ENCODE results near the gene APMAP.
"Not testable (repeated sequence)": the region's sequence is repeated elsewhere in the genome, so short reads cannot be mapped to it uniquely, and the experiment has no call there.

Gene APMAP

DNA sequence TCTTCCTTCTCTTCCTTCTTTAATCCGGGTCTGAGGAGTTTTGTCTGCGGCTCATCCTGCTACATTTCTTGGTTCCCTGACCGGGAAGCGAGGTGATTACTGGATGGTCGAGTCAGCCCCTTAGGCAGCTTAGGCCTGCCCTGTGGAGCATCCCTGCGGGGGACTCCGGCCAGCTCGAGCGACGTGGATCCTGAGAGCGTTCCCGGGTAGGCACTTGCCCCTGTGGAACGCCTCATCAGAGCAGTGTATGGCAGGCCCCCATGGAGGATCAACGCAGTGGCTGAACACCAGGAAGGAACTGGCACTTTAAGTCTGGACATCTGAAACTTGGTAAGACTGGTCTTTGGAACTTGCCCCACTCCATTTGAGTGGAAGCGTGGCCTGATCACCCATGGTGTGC is 72.9 kb downstream of the APMAP start:
- H3K36me3 ChIP-seq, H4K20me1 ChIP-seq, H3K27me3 ChIP-seq, H3K4me3 ChIP-seq, H3K9me3 ChIP-seq, H3K9ac ChIP-seq, H3K27ac ChIP-seq: not testable (repeated sequence)
- H3K4me1 ChIP-seq = peaks cover 27% of the 10 kb centered on the region
- peak overlapping the region; percentile 61 for H3K4me2 ChIP-seq

DNA sequence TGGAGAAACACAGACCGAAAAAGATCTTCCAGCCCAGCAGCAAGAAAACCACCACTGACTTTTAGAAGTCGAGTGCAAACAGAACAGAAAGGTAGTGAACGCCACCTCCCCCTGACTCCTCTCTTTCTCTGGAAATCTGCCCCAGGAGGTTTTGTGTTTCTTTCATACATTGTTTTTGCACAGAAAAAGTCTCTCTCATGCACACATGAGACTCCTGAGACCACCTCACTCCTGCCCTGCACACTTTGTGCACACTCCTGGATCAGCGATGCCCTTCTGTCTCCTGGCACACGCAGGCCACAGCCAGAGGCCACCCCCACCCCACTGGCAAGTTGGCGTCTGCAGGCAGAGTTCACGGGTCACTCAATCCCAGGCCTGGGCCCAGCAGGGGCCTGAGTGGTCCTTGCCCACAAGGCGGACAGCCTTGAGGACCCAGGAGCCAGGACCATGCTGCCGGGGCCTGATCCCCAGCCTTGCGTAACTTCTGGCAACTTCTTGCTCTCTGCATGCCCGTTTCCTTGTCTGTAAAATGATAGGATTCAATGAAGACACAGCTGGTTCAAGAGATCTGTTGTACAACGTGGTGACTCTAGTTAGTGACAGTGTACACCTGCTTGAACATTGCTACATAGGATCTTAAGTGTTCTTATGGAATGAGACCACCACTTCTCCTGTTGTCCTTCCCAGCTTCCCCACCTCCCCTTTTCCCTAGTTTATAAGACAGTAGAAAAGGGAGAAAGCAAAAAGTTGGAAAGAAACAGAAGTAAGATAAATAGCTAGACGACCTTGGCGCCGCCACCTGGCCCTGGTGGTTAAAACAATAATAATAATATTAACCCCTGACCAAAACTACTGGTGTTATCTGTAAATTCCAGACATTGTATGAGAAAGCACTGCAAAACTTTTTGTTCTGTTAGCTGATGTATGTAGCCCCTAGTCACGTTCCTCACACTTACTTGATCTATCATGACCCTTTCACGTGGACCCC is 73.7 kb downstream of the APMAP start:
- Histone ChIP-seq H3K27ac (peak overlapping the region; percentile 36; the same call in 1 of the 2 replicates), H3K9me3 (no peaks in the 10 kb centered on the region), H3K27me3 (no peaks in the 10 kb centered on the region), H3K9ac (peak overlapping the region; percentile 46; the same call in 1 of the 2 replicates), H3K4me2 (peak overlapping the region; percentile 61), H3K36me3 (no peaks in the 10 kb centered on the region), H4K20me1 (no peaks in the 10 kb centered on the region), H3K4me1 (peaks cover 27% of the 10 kb centered on the region), H3K4me3 (no peak overlapping the region)
- no peak for TF ChIP-seq Cebpa-rat (IDR thresholded peaks at IDR 0.05)

DNA sequence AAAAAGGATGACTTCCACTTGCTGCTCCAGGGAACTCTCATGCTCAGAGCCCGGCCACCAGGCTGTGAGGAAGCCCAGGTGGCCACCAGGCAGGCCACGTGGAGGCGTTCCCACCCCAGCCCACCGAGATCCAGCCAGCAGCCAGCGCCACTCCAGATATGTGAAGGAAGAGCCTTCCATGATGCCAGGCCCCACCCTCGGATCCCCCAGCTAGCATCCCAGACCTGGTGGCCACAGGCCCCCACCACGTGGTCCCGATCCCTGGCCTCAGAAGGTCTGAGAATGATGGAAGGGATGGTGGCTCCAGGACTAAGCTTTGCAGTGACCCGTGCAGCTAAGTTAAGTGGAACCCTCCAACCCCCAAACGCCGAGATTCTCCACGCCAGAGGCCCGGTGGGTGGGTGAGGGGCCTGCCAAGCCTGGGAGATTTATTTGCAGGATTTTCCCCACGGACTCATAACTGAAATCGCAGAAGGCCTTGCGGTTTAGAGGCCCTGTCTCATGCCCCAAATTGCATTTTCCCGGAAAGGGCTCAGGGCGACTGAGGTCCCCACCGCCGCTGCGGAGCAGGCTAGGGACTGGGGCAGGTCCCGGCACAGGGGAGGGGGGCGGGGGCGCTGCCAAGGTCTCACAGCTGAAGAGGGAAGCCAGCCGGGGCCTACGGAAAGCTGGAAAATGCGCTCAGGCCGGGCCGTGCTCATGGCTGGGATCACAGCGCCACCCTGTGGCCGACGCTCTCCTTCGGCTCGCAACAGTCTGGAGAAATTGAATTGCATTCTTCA is 74.6 kb downstream of the APMAP start:
- peak overlapping the region; percentile 46; the same call in 1 of the 2 replicates for H3K9ac ChIP-seq

DNA sequence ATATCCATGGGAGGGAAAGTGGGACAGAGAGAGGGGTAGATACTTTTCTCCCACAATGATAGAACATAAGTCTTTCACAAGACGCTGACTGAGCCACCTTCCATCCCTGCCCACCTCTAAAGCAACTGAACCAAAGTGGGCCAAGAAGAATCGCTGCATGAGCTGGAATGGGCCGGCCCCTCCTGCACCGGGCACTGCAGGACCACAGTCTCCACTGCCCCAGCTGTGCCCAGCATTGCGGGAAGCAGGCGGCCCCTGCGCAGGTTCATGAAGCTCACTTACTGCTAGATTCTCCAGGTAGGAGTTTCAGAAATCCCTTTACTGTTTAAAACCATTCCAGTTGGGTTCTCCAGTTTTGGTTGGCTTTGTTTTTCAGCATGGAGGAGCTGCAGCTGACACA is 75.5 kb downstream of the APMAP start:
- Histone ChIP-seq H3K4me3 (no peak overlapping the region), H3K27me3 (no peaks in the 10 kb centered on the region), H3K36me3 (no peaks in the 10 kb centered on the region), H3K4me1 (peaks cover 34% of the 10 kb centered on the region), H3K9me3 (no peaks in the 10 kb centered on the region), H3K4me2 (no peak overlapping the region), H4K20me1 (no peaks in the 10 kb centered on the region), H3K9ac (no peak overlapping the region), H3K27ac (no peak overlapping the region)
- no peak for TF ChIP-seq Cebpa-rat (IDR thresholded peaks at IDR 0.05)

More for the DNA sequence above, 74.6 kb downstream of the APMAP start:
- peaks cover 31% of the 10 kb centered on the region for H3K4me1 ChIP-seq
- no peaks in the 10 kb centered on the region for H3K36me3 ChIP-seq
- H3K27me3 ChIP-seq = no peaks in the 10 kb centered on the region
- no peaks in the 10 kb centered on the region for H4K20me1 ChIP-seq
- no peak overlapping the region; the same call in 1 of the 2 replicates for H3K27ac ChIP-seq
- H3K4me3 ChIP-seq = no peak overlapping the region
- TF ChIP-seq Cebpa-rat (IDR thresholded peaks at IDR 0.05) = no peak
- H3K9me3 ChIP-seq = no peaks in the 10 kb centered on the region
- peak overlapping the region; percentile 61 for H3K4me2 ChIP-seq

DNA sequence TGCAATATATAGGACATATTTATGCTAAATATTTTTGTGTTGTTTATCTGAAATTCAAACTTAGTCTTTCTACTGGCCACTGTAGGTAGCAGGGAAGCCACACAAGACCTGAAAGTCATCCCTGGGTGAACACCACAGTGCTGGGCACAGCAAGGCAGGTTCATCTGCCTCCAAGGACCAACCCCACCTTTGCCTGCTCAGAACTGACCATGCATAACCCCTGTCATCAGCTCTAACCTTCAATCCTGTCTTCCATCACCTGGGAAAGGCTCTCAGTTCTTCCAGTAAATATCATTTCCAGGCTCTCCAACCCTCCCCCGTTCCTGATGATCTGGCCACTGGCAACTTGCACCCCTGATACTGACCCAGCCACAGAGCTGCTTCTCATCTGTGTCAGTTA is 76.1 kb downstream of the APMAP start:
- no peak for TF ChIP-seq Cebpa-rat (IDR thresholded peaks at IDR 0.05)

DNA sequence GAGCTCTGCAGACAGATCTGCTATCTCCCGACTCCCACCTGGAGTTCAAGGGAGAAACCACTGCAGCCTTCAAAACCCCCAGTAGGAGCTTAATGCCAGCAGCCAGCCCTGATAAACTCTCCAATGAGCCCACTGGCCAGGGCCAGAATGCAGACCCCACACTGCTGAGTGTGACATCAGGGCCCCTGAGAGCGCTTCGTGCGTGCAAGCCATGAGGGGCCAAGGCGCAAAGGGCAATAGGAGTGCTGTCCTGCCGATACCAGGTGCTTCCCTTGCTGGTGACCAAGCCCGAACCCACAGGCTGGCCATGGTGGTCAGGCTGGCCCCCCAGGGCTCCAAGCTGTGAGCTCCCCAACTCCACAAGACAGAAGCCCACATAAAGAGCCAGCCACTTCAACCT is 76.7 kb downstream of the APMAP start:
- Histone ChIP-seq H3K4me3 (no peak overlapping the region), H3K4me2 (no peak overlapping the region; the same call in 1 of the 2 replicates)

More for the DNA sequence above, 76.1 kb downstream of the APMAP start:
- Histone ChIP-seq H4K20me1 (no peaks in the 10 kb centered on the region), H3K27ac (no peak overlapping the region), H3K4me1 (peaks cover 34% of the 10 kb centered on the region), H3K27me3 (no peaks in the 10 kb centered on the region), H3K9me3 (no peaks in the 10 kb centered on the region), H3K36me3 (no peaks in the 10 kb centered on the region), H3K9ac (no peak overlapping the region), H3K4me3 (no peak overlapping the region), H3K4me2 (no peak overlapping the region)

DNA sequence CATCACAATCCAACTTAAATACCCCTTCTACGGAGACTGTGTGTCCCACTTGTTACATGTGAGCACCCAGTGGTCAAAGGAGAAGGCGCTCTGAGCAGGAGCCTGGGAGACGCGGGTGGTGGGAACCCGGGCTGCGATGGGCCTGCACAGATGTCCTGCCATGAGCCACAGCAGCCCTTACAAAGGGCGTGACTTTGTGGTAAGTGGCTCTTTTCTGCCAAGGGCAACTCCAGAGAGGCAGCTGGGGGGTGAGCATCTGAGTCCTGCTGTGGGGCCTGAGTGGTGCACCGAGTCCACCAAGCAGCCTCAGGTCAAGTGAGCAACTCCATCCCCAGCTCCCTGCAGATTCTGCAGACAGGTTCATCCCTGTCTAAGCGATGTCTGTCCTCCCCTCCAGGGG is 77.1 kb downstream of the APMAP start:
- Histone ChIP-seq H3K27me3 (no peaks in the 10 kb centered on the region), H3K4me2 (no peak overlapping the region), H4K20me1 (no peaks in the 10 kb centered on the region), H3K9ac (no peak overlapping the region), H3K4me3 (no peak overlapping the region), H3K9me3 (no peaks in the 10 kb centered on the region), H3K4me1 (peaks cover 34% of the 10 kb centered on the region), H3K36me3 (no peaks in the 10 kb centered on the region), H3K27ac (no peak overlapping the region)
- no peak for TF ChIP-seq Cebpa-rat (IDR thresholded peaks at IDR 0.05)

More for the DNA sequence above, 76.7 kb downstream of the APMAP start:
- no peaks in the 10 kb centered on the region for H4K20me1 ChIP-seq
- H3K27ac ChIP-seq = no peak overlapping the region
- H3K4me1 ChIP-seq = peaks cover 34% of the 10 kb centered on the region
- no peaks in the 10 kb centered on the region for H3K36me3 ChIP-seq
- H3K27me3 ChIP-seq = no peaks in the 10 kb centered on the region
- no peak overlapping the region for H3K9ac ChIP-seq
- TF ChIP-seq Cebpa-rat (IDR thresholded peaks at IDR 0.05) = no peak
- no peaks in the 10 kb centered on the region for H3K9me3 ChIP-seq

DNA sequence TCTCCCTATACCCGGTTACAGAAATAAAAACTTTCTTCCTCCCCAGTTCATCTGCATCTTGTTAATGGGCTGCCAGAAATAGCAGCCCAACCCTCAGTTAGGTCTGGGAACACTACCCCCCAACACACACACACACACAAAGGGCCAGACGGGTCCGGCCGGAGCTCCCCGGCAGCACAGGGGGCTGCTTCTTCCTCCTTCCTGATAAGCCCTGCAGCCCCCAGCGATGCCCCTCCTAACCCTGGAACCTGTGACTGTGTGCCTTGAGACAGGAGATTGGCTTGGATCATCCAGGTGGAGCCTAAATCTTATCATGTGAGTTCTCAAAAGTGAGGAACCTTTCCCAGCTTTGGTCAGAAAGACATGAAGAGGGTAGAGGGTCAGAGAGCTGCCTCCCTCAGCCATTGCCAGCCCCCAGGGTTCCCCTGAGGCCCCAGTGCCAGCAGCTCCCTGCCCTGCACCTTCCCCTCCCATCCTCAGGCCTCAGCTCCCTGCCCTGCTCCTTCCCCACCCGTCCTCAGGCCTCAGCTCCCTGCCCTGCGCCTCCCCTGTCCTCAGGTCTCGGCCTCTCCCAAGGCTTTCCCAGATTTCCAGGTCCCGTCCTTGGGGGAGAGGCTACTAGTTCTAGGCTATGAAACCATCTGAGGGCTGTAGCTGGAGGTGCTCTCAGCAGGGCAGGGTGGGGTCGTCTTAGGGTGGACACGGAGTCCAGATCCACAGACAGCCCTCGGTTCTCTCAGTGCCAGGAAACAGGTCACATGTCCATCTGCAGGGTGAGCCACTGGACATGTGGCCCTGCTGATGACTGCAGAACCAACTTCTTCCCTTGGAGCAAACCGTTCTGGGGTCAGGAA is 77.9 kb downstream of the APMAP start:
- peaks cover 32% of the 10 kb centered on the region for H3K4me1 ChIP-seq
- H3K36me3 ChIP-seq = no peaks in the 10 kb centered on the region
- H3K4me3 ChIP-seq = no peak overlapping the region
- H4K20me1 ChIP-seq = no peaks in the 10 kb centered on the region
- no peaks in the 10 kb centered on the region for H3K9me3 ChIP-seq
- H3K4me2 ChIP-seq = no peak overlapping the region
- H3K9ac ChIP-seq = no peak overlapping the region
- no peak for TF ChIP-seq Cebpa-rat (IDR thresholded peaks at IDR 0.05)
- H3K27ac ChIP-seq = no peak overlapping the region
- no peaks in the 10 kb centered on the region for H3K27me3 ChIP-seq

DNA sequence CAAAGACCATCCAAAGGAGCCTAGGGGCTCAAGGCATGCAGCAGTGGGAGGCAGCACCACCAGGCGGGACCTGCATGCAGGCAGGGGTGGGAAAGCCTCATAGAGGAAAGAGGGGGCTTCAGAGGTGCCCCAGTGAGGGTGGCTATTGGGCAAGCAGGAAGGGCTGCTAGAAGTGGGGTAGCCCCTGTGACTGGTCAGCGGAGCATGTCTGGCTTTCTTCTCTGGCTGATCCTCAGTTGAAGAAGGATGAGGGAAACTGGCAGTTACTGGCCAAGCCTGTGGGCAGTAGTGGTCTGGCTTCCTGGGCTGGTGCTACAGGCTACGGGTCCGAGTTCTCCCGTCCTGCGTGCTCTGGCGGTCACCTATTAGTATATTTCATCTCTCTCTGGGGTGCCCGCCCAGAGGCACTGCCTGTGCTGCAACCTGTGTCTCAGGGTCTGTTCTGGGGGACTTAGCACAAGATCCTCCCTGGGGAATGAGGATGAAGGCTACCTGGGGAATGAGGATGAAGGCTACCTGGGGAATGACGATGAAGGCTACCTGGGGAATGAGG is 79.4 kb downstream of the APMAP start:
- TF ChIP-seq Cebpa-rat (IDR thresholded peaks at IDR 0.05) = no peak
- Histone ChIP-seq H3K9ac (no peak overlapping the region), H3K4me2 (no peak overlapping the region), H3K27me3 (no peaks in the 10 kb centered on the region), H3K4me3 (no peak overlapping the region), H3K9me3 (peaks cover 12% of the 10 kb centered on the region), H3K4me1 (peaks cover 17% of the 10 kb centered on the region), H4K20me1 (no peaks in the 10 kb centered on the region), H3K27ac (no peak overlapping the region; the same call in 1 of the 2 replicates), H3K36me3 (no peaks in the 10 kb centered on the region)

Measured in BLaER1 (cell line).